ENCODE measurements around the gene ZNF765. TPM values are rescaled to one million over a fixed set of nuclear protein-coding genes. Genes with fewer than 3 reads are reported as not detected.

ZNF765 gene
- total and polyA plus RNA-seq, 9 of the 15 experiments (the other 6 are each of a cell fraction or from before 2014, with no cell fraction given), result 5.4 to 17.5 (median 9.6) TPM

DNA sequence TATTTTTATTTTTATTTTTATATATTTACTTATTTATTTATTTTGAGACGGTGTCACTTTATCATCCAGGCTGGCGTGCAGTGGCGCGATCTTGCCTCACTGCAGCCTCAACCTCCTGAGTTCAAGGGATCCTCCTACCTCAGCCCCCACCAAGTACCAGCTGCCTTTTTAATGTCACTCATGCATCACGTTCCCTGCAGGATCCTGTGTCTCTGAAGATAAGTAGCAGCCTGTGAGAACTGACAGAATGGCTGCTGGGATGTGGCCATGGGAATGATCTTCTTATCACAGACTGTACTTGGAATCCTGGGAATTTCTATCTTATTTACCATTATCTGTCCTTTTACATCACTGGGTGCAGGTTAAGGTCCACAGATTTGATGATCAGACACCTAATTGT is 27.6 kb downstream of the ZNF765 start (continued):
- TF ChIP-seq, protein P1, sequence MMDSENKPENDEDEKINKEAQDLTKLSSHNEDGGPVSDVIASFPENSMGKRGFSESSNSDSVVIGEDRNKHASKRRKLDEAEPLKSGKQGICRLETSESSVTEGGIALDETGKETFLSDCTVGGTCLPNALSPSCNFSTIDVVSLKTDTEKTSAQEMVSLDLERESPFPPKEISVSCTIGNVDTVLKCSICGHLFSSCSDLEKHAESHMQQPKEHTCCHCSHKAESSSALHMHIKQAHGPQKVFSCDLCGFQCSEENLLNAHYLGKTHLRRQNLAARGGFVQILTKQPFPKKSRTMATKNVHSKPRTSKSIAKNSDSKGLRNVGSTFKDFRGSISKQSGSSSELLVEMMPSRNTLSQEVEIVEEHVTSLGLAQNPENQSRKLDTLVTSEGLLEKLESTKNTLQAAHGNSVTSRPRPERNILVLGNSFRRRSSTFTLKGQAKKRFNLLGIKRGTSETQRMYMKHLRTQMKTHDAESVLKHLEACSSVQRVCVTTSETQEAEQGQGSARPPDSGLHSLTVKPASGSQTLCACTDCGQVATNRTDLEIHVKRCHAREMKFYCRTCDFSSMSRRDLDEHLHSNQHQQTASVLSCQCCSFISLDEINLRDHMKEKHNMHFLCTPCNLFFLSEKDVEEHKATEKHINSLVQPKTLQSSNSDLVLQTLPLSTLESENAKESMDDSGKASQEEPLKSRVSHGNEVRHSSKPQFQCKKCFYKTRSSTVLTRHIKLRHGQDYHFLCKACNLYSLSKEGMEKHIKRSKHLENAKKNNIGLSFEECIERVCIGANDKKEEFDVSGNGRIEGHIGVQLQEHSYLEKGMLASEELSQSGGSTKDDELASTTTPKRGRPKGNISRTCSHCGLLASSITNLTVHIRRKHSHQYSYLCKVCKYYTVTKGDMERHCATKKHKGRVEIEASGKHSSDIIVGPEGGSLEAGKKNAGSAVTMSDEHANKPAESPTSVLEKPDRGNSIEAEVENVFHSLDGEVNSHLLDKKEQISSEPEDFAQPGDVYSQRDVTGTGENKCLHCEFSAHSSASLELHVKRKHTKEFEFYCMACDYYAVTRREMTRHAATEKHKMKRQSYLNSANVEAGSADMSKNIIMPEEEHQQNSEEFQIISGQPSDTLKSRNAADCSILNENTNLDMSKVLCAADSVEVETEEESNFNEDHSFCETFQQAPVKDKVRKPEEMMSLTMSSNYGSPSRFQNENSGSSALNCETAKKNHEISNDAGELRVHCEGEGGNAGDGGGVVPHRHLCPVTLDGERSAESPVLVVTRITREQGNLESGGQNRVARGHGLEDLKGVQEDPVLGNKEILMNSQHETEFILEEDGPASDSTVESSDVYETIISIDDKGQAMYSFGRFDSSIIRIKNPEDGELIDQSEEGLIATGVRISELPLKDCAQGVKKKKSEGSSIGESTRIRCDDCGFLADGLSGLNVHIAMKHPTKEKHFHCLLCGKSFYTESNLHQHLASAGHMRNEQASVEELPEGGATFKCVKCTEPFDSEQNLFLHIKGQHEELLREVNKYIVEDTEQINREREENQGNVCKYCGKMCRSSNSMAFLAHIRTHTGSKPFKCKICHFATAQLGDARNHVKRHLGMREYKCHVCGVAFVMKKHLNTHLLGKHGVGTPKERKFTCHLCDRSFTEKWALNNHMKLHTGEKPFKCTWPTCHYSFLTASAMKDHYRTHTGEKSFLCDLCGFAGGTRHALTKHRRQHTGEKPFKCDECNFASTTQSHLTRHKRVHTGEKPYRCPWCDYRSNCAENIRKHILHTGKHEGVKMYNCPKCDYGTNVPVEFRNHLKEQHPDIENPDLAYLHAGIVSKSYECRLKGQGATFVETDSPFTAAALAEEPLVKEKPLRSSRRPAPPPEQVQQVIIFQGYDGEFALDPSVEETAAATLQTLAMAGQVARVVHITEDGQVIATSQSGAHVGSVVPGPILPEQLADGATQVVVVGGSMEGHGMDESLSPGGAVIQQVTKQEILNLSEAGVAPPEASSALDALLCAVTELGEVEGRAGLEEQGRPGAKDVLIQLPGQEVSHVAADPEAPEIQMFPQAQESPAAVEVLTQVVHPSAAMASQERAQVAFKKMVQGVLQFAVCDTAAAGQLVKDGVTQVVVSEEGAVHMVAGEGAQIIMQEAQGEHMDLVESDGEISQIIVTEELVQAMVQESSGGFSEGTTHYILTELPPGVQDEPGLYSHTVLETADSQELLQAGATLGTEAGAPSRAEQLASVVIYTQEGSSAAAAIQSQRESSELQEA (IDR thresholded peaks at IDR 0.05; ENCODE audit: low read depth), result no peak
- TF ChIP-seq NRF1 (conservative IDR thresholded peaks at IDR 0.05 in 1 of 2, IDR thresholded peaks at IDR 0.05 in 1 of 2) (no peak), PHTF2 (CRISPR knock-in tag; IDR thresholded peaks at IDR 0.05) (no peak), SOX6 (IDR thresholded peaks at IDR 0.05) (no peak)
- TF ChIP-seq, protein P2, sequence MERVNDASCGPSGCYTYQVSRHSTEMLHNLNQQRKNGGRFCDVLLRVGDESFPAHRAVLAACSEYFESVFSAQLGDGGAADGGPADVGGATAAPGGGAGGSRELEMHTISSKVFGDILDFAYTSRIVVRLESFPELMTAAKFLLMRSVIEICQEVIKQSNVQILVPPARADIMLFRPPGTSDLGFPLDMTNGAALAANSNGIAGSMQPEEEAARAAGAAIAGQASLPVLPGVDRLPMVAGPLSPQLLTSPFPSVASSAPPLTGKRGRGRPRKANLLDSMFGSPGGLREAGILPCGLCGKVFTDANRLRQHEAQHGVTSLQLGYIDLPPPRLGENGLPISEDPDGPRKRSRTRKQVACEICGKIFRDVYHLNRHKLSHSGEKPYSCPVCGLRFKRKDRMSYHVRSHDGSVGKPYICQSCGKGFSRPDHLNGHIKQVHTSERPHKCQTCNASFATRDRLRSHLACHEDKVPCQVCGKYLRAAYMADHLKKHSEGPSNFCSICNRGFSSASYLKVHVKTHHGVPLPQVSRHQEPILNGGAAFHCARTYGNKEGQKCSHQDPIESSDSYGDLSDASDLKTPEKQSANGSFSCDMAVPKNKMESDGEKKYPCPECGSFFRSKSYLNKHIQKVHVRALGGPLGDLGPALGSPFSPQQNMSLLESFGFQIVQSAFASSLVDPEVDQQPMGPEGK (CRISPR knock-in tag; IDR thresholded peaks at IDR 0.05; ENCODE audit: borderline replicate concordance), result no peak
- TF ChIP-seq, protein P3, sequence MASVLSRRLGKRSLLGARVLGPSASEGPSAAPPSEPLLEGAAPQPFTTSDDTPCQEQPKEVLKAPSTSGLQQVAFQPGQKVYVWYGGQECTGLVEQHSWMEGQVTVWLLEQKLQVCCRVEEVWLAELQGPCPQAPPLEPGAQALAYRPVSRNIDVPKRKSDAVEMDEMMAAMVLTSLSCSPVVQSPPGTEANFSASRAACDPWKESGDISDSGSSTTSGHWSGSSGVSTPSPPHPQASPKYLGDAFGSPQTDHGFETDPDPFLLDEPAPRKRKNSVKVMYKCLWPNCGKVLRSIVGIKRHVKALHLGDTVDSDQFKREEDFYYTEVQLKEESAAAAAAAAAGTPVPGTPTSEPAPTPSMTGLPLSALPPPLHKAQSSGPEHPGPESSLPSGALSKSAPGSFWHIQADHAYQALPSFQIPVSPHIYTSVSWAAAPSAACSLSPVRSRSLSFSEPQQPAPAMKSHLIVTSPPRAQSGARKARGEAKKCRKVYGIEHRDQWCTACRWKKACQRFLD (CRISPR knock-in tag; IDR thresholded peaks at IDR 0.05), result no peak
- TF ChIP-seq, protein P4, sequence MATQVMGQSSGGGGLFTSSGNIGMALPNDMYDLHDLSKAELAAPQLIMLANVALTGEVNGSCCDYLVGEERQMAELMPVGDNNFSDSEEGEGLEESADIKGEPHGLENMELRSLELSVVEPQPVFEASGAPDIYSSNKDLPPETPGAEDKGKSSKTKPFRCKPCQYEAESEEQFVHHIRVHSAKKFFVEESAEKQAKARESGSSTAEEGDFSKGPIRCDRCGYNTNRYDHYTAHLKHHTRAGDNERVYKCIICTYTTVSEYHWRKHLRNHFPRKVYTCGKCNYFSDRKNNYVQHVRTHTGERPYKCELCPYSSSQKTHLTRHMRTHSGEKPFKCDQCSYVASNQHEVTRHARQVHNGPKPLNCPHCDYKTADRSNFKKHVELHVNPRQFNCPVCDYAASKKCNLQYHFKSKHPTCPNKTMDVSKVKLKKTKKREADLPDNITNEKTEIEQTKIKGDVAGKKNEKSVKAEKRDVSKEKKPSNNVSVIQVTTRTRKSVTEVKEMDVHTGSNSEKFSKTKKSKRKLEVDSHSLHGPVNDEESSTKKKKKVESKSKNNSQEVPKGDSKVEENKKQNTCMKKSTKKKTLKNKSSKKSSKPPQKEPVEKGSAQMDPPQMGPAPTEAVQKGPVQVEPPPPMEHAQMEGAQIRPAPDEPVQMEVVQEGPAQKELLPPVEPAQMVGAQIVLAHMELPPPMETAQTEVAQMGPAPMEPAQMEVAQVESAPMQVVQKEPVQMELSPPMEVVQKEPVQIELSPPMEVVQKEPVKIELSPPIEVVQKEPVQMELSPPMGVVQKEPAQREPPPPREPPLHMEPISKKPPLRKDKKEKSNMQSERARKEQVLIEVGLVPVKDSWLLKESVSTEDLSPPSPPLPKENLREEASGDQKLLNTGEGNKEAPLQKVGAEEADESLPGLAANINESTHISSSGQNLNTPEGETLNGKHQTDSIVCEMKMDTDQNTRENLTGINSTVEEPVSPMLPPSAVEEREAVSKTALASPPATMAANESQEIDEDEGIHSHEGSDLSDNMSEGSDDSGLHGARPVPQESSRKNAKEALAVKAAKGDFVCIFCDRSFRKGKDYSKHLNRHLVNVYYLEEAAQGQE (IDR thresholded peaks at IDR 0.05; ENCODE audit: borderline replicate concordance), result no peak
- TF ChIP-seq, protein P4 (CRISPR knock-in tag; IDR thresholded peaks at IDR 0.05; ENCODE audit: low read depth), result no peak
